Heart left ventricle (tissue), 16 donors: Measurements from ENCODE around the gene MAPK14. TPM values are rescaled to one million over a fixed set of nuclear protein-coding genes. Genes with fewer than 3 reads are reported as not detected.
"Not testable (repeated sequence)": the region's sequence is repeated elsewhere in the genome, so short reads cannot be mapped to it uniquely, and the experiment has no call there.

ENCODE experiments used
- ATAC-seq, 4 donors: fragments of 200-7000 bp; cut with Tn5 transposase; one replicate each; pipeline ENCODE4 v1.9.1; 2020 to 2022; ENCODE audit warnings: moderate library complexity in 4 of 4, mild to moderate bottlenecking in 3 of 4, moderate number of reproducible peaks in 1 of 4
- DNase-seq, 5 donors: peaks; one replicate each; pipeline ENCODE4 v3.0.0-alpha.2; 2020
- H3K27ac ChIP-seq, 12 donors: fragments of 200-600 bp; sonication (generic) in 4 of 12; one replicate each; pipeline versions ENCODE4 v1.5.0 to v1.8.0; 2016 to 2022; ENCODE audit warnings: mild to moderate bottlenecking in 2 of 12
- H3K27me3 ChIP-seq, 9 donors: fragments of 200-600 bp; sonication (generic) in 2 of 9; one replicate each; pipeline versions ENCODE4 v1.5.1 to v1.8.0; 2016 to 2022; ENCODE audit warnings: mild to moderate bottlenecking in 3 of 9
- H3K36me3 ChIP-seq, 9 donors: fragments of 200-600 bp; sonication (generic) in 2 of 9; one replicate each; pipeline versions ENCODE4 v1.5.0 to v1.8.0; 2018 to 2022; ENCODE audit warnings: mild to moderate bottlenecking in 2 of 9
- H3K4me1 ChIP-seq, 12 donors: fragments of 200-600 bp; sonication (generic) in 4 of 12; one replicate each; pipeline versions ENCODE4 v1.5.0 to v1.8.0; 2016 to 2022; ENCODE audit warnings: mild to moderate bottlenecking in 3 of 12
- H3K4me3 ChIP-seq, 12 donors: fragments of 200-600 bp; sonication (generic) in 4 of 12; one replicate each; pipeline versions ENCODE4 v1.5.0 to v1.8.0; 2017 to 2022; ENCODE audit warnings: mild to moderate bottlenecking in 9 of 12, moderate library complexity in 4 of 12
- H3K9me3 ChIP-seq, 12 donors: fragments of 200-600 bp; sonication (generic) in 4 of 12; one replicate each; pipeline versions ENCODE4 v1.5.0 to v1.8.0; 2016 to 2022; ENCODE audit warnings: mild to moderate bottlenecking in 1 of 12
- POLR2A ChIP-seq, 2 donors: fragments of 450-650 bp; IDR thresholded peaks; one replicate each; pipeline ENCODE4 v1.6.1; 2017; ENCODE audit warnings: antibody characterized with exemption in 2 of 2, mild to moderate bottlenecking in 2 of 2, moderate library complexity in 2 of 2
- WGBS, 4 donors: extraction: QIAGEN DNeasy Blood & Tissue Kit in 2 of 4; methylation state at CpG; one replicate each; pipeline versions ENCODE4 v1.1.5 to v1.1.7; 2013 to 2018; 5-methylcytosine and 5-hydroxymethylcytosine counted together
- intact Hi-C, 10 donors: fragments of 100-400 bp; cut with DNase I; formaldehyde crosslinking; loops; one replicate each; pipeline versions ENCODE4 v1.11.1 to v1.14.2; 2022
- polyA plus RNA-seq, 2 donors: library from polyadenylated mRNA; stranded (reverse); fragments of 200-250 nt; gene quantifications; one replicate each; pipeline ENCODE4 v1.2.3, GENCODE V29; 2013
- total RNA-seq, 9 donors: library from RNA; depleted of rRNA in 2 of 9; stranded (reverse); fragments of >200 nt in 2 of 9; fragmentation: NEBNext Ultra II Directional in 3 of 9; extraction: Animal tissue kit (Norgen Biotek cat#: 25700) in 3 of 9; gene quantifications; one replicate each; pipeline versions ENCODE4 v1.1.0 to v1.2.4, GENCODE V29; 2016 to 2023
- TF ChIP-seq, protein P1 (sequence below), 12 donors: fragments of 200-600 bp; sonication (generic) in 4 of 12; IDR thresholded peaks; one replicate each; pipeline versions ENCODE4 v1.5.0 to v1.8.0; 2018 to 2022; ENCODE audit warnings: antibody characterized with exemption in 12 of 12, mild to moderate bottlenecking in 5 of 12
- donor health status: ischemic (EF 13 %, LVEDD 7.1; RV severe dilation, severe dysfunction).
- donor health status: healthy with polysubstance abuse.
- donor health status: DM: no; HTN: yes; CAD: no.
- donor health status: DM: no; HTN: no; CAD: no.
- donor health status: ischemic (EF 25% LVEDD 6.9; RV normal size, moderate dysfunction).
- donor health status: ischemic (EF 25% LVEDD 5.7; RV mildly dilated, moderate dysfunction).
- donor health status: healthy.
- donor health status: DM: yes; HTN: yes; CAD: no.
- donor health status: ischemic (EF 35%, LVEDD 5.7; RV mildly dilated, moderate dysfunction).
- donor health status: nonischemic (EF 11% LVEDD 7.7; RV severe dilation, severe dysfunction).
- donor health status: DM: yes; HTN: yes; CAD: no.
- donor health status: PGD.
- donor health status: ischemic (EF 29% LVEDD 5.4; RV normal size, mild dysfunction).
- donor health status: nonischemic (EF 23%, LVEDD 6.1; RV moderate dilation, normal function).

Gene MAPK14
- total and polyA plus RNA-seq, 11 donors: 7.0 to 46.5 (median 32.3) TPM

DNA sequence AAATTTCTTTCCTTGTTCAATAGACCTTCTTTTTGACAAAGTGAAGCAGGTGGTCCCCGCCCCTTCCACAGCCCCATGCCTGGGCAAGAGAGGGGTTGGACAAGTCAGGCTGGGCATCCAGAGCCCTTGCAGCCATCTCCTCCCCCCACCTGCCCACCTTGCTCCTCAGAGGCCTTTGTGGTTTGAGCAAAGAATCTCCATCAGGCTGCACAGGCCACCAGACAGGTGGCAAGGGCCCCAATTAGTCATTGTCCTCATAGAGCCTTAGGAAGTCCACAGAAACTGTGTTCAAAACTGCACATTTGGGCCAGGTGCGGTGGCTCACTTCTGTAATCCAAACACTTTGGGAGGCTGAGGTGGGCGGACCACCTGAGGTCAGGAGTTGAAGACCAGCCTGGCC, 101.2 kb downstream of the MAPK14 start:
- intact Hi-C loops: loop anchor here in 5 of 10 donors (5.0 to 10.0 kb wide), 4 partner anchors 69 to 236 kb away; partner anchors contain the start of gene BRPF3 (in 1 of the 5)
- H3K36me3 ChIP-seq: no peaks in the 10 kb centered on the region
- no peak for TF ChIP-seq POLR2A (IDR thresholded peaks at IDR 0.05)
- TF ChIP-seq, protein P1, sequence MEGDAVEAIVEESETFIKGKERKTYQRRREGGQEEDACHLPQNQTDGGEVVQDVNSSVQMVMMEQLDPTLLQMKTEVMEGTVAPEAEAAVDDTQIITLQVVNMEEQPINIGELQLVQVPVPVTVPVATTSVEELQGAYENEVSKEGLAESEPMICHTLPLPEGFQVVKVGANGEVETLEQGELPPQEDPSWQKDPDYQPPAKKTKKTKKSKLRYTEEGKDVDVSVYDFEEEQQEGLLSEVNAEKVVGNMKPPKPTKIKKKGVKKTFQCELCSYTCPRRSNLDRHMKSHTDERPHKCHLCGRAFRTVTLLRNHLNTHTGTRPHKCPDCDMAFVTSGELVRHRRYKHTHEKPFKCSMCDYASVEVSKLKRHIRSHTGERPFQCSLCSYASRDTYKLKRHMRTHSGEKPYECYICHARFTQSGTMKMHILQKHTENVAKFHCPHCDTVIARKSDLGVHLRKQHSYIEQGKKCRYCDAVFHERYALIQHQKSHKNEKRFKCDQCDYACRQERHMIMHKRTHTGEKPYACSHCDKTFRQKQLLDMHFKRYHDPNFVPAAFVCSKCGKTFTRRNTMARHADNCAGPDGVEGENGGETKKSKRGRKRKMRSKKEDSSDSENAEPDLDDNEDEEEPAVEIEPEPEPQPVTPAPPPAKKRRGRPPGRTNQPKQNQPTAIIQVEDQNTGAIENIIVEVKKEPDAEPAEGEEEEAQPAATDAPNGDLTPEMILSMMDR (IDR thresholded peaks at IDR 0.05): no peak
- H3K4me1 ChIP-seq: peaks cover 0 to 63% (median 16%) of the 10 kb centered on the region in 12 donors
- peak overlapping the region in 1 of 12 donors; percentile 61 for H3K27ac ChIP-seq
- 97 to 100% (median 98%) methylated on average over 3 of the region's 3 CpGs for WGBS, 4 donors
- ATAC-seq: no peak
- H3K9me3 ChIP-seq: no peaks in the 10 kb centered on the region
- DNase-seq: no peak
- peaks cover 0 to 25% (median 5%) of the 10 kb centered on the region in 9 donors for H3K27me3 ChIP-seq
- no peak overlapping the region for H3K4me3 ChIP-seq

DNA sequence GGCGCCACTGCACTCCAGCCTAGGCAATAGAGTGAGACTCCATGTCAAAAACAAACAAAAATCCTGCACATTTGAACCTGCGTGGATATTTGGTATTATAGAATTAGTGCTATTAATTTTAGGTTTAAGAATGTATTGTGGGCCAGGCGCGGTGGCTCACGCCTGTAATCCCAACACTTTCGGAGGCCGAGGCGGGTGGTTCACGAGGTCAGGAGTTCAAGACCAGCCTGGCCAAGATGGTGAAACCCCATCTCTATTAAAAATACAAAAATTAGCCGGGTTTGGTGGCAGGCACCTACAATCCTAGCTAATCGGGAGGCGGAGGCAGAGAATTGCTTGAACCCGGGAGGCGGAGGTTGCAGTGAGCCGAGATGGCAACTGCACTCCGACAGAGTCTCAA, 101.7 kb downstream of the MAPK14 start:
- not testable (repeated sequence) for DNase-seq, H3K4me3 ChIP-seq, H3K36me3 ChIP-seq, H3K9me3 ChIP-seq, ATAC-seq, H3K27ac ChIP-seq
- Histone ChIP-seq H3K4me1 (peaks cover 0 to 60% (median 14%) of the 10 kb centered on the region in 12 donors), H3K27me3 (peaks cover 0 to 25% (median 5%) of the 10 kb centered on the region in 9 donors)
- 91 to 97% (median 96%) methylated on average over 16 of the region's 16 CpGs for WGBS, 4 donors
- intact Hi-C loops: loop anchor here in 5 of 10 donors (5.0 to 10.0 kb wide), 4 partner anchors 68 to 235 kb away; partner anchors contain the start of gene BRPF3 (in 1 of the 5)

DNA sequence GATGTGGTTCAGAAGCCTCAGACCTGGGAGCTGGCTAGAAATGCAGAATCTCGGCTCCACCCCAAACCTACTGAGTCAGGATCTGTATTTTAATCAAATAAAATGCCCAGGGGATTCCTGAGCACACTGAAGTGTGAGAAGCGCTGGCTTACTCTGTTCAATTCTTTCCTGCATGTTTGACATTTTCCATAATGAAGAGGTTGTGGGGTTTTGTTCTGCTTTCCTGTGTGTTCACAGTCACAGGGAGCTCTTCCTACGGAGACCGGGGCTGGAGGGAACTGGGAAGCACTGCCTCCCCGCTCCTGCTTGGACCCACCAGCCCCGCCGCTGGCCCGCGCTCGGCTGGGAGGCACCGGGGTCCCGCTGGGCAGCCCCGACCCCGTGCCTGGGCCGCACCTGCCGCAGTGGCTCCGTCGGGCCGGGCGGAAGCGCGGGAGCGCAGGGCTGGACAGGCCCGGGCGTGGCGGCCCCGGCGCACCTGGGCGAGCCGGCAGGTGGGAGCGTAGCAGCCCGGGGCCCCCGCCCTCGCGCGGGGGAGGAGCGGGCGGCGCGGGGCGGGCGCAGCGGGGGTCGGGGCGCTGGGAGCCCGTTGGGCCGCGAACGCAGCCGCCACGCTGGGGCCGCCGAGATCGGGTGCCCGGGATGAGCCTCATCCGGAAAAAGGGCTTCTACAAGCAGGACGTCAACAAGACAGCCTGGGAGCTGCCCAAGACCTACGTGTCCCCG, 102.5 kb downstream of the MAPK14 start, which contains the start of gene MAPK13:
TSS of gene MAPK13 (plus strand) at position 573 of the 726 bp plus-strand sequence. CDS start at position 643, 70 bp downstream.
- 5 to 16% (median 8%) methylated on average over 30 to 59 of the region's 59 CpGs for WGBS, 4 donors
- no peaks in the 10 kb centered on the region for H3K9me3 ChIP-seq
- H3K36me3 ChIP-seq: peaks cover 0 to 2% (median 0%) of the 10 kb centered on the region in 9 donors
- TF ChIP-seq, protein P1 (IDR thresholded peaks at IDR 0.05): no peak
- no peak for TF ChIP-seq POLR2A (IDR thresholded peaks at IDR 0.05)
- DNase-seq (no peak), ATAC-seq (no peak)
- intact Hi-C loops: loop anchor here in 5 of 10 donors (5.0 to 10.0 kb wide), 4 partner anchors 67 to 235 kb away; partner anchors contain the start of gene BRPF3 (in 1 of the 5)
- H3K4me1 ChIP-seq: peaks cover 0 to 57% (median 14%) of the 10 kb centered on the region in 12 donors
- H3K27me3 ChIP-seq: peaks cover 0 to 25% (median 5%) of the 10 kb centered on the region in 9 donors
- H3K27ac ChIP-seq: peak within 1 kb of the TSS in 1 of 12 donors; percentile 84
- H3K4me3 ChIP-seq: peak within 1 kb of the TSS in 11 of 12 donors; percentile 20 to 64 (median 45)

DNA sequence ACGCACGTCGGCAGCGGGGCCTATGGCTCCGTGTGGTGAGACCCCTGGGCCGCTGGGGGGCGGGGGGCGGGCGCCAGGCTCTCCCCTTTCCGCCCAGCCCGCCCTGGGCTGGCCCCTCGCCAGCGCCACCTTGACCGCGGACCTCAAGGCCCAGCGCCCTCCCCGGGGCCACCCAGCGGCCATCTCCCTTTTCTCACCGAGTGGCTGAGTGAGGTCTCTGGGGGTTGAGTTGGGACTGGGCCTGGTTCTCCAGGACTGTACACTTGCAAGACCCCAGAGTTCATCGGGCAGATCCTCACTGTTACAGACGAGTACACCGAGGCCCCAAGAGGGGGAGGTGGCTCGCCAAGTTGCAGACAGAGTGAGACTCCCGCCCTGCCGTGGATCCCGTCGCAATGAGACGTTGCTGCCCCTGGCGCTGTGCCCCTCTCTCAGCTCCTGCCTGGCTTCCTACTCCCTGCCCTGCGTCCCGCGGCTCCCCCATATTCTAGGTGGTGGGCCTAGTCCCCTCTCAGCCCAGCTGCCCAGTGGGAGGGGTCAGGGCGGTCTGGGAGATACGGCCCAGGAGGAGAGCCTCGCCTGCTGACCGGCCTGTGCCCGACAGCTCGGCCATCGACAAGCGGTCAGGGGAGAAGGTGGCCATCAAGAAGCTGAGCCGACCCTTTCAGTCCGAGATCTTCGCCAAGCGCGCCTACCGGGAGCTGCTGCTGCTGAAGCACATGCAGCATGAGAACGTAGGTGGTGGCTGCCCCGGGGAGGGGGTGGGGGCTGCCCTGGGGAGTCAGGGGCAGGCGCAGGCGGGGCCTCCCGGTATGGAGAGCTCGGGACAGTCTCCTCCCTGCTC, 103.3 kb downstream of the MAPK14 start:
- peaks cover 0 to 25% (median 5%) of the 10 kb centered on the region in 9 donors for H3K27me3 ChIP-seq
- peak overlapping the region in 11 of 12 donors; percentile 20 to 64 (median 45) for H3K4me3 ChIP-seq
- WGBS, 4 donors: 21 to 60% (median 34%) methylated on average over 12 to 52 of the region's 52 CpGs
- peaks cover 0 to 9% (median 0%) of the 10 kb centered on the region in 9 donors for H3K36me3 ChIP-seq
- H3K9me3 ChIP-seq: no peaks in the 10 kb centered on the region
- DNase-seq: peak in 1 of 5 donors; percentile 76
- H3K4me1 ChIP-seq: peaks cover 0 to 57% (median 14%) of the 10 kb centered on the region in 12 donors
- intact Hi-C loops: no loop called here
- no peak for TF ChIP-seq POLR2A (IDR thresholded peaks at IDR 0.05)
- TF ChIP-seq, protein P1 (IDR thresholded peaks at IDR 0.05): no peak
- ATAC-seq: peak in 3 of 4 donors; percentile 22 to 43 (median 27)
- peak overlapping the region in 1 of 12 donors; percentile 84 for H3K27ac ChIP-seq
